ENCODE measurements around the gene IL27RA. TPM values are rescaled to one million over a fixed set of nuclear protein-coding genes. Genes with fewer than 3 reads are reported as not detected.

IL27RA gene
- total RNA-seq, 1 donor from 2014 or later = 5.6 TPM

DNA sequence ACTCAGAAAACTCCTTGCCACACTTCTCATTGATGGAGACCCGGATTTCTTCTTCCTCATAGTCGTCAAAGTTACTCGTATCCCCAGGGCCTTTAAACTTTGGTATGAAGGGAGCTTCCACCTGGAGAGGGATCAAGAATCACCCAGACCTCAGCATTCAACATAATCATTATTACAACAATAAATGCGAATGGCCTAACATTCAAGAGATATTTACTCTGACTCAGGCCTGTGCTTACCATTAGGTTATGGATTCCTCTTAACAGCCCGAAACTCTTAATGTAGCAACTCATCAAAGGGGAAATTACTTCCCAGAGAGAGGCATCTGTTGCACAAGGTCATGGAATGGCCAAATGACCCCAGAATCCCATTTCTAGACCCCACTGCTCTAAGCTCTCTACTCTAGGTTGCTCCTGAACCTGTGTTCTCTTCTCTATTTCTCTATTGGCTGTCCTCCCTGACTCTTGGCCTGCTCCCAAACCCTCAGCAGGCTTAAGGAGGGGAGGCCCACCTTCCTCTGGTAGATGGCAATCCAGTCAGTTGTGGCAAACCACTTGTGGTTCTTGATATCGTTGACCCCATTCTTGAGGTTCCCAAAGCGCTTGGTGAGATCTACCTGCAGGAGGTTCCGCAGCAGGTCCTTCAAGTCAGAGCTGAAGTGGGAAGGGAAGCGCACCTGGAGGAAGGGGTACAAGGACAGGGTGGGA lies 61.7 kb downstream of the IL27RA start:
- DNase-seq (ENCODE audit: missing footprints) = no peak
- intact Hi-C loops (cut with DNase I) = no loop called here
- no peak for ATAC-seq

GRCh38 chr19:14094854-14095253 lies 63.3 kb downstream of the IL27RA start:
- no peak for ATAC-seq
- intact Hi-C loops (cut with DNase I) = no loop called here
- DNase-seq (ENCODE audit: missing footprints) = peak; percentile 16

- DNase-seq (ENCODE audit: missing footprints) (peak; percentile 46), ATAC-seq (no peak)
- intact Hi-C loops (cut with DNase I) = no loop called here
Measured at GRCh38 chr19:14096272-14096992, 64.9 kb downstream of the IL27RA start.

DNA sequence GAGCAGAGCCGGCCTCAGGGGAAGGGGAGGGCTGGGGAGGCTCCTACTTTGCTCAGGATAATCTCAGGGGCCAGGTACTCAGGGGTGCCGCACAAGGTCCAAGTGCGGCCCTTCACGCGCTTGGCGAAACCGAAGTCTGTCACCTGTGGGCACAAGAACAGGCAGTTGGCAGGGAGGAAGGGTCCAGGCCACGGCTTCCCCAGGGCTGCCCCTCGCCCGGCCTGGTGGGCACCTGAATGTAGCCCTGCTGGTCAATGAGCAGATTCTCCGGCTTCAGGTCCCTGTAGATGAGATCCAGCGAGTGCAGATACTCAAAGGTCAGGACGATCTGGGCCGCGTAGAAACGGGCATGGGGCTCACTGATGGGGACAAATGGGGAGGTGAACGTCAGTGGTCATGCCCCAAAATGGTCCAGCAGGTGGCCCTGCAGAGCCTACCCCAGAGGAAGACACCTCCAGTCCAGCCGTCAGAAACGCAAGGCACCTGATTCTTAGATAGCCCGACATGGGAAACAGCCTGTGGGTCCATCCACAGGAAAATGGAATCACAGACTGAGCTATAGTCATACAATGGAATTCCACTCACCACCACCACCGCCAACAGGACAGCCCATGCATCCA lies 66.1 kb downstream of the IL27RA start:
- no peak for ATAC-seq

GRCh38 chr19:14101003-14101545 lies 69.5 kb downstream of the IL27RA start:
- DNase-seq (ENCODE audit: missing footprints) = no peak
- intact Hi-C loops (cut with DNase I) = no loop called here
- no peak for ATAC-seq

More for the DNA sequence above, 66.1 kb downstream of the IL27RA start:
- intact Hi-C loops (cut with DNase I) = no loop called here
- DNase-seq (ENCODE audit: missing footprints) = no peak

DNA sequence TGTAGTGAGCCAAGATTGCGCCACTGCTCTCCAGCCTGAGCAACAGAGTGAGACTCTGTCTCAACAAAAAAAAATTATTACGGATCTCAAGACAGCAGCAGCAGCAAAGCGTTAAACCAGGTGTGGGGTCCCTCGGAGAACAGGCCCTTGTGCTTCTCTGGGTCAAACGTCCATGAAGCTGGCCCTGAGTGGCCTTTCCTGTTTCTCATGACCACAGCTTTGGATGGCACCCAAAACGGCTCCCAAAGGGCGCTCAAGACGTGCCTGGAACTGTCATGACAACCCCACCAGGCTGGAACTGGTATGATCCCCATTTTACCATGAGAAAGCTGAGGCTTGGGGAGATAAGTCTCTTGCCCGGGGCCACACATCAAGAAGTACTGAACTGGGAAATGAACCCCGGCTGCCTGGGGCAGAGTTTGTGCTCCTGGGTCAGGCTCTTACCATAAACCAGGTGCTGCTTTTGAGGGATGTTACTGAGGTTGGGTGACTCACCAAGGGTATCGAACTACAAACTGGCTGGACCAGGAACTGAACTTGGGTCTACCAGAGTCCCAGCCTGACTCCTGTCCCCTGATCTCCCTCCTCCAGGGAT lies 70.6 kb downstream of the IL27RA start:
- DNase-seq (ENCODE audit: missing footprints) = peak; percentile 60
- ATAC-seq = no peak
- intact Hi-C loops (cut with DNase I) = no loop called here

- intact Hi-C loops (cut with DNase I) = no loop called here
- ATAC-seq (no peak), DNase-seq (ENCODE audit: missing footprints) (peak; percentile 23)
Measured at GRCh38 chr19:14102756-14103155, 71.2 kb downstream of the IL27RA start.

Other genes with a start within 250 kb of the IL27RA start
- gene ZSWIM4, start 236.3 kb upstream of the IL27RA start, total RNA-seq = 2.1 TPM
- gene NANOS3, start 154.6 kb upstream of the IL27RA start, total RNA-seq = 0.68 TPM
- 0.76 TPM for gene BRME1, start 125.6 kb upstream of the IL27RA start, total RNA-seq
- 18.7 TPM for gene CC2D1A, start 125.6 kb upstream of the IL27RA start, total RNA-seq
- gene PODNL1, start 93.3 kb upstream of the IL27RA start, total RNA-seq = 2.5 TPM
- 18.0 TPM for gene DCAF15, start 79.3 kb upstream of the IL27RA start, total RNA-seq
- gene RFX1, start 25.4 kb upstream of the IL27RA start, total RNA-seq = 15.4 TPM
- not detected for gene RLN3, start 3.6 kb upstream of the IL27RA start, total RNA-seq
- 0.41 TPM for gene PALM3, start 30.3 kb downstream of the IL27RA start, total RNA-seq
- 7.3 TPM for gene MISP3, start 41.0 kb downstream of the IL27RA start, total RNA-seq
- gene C19orf67, start 54.0 kb downstream of the IL27RA start, total RNA-seq = not detected
- 60.2 TPM for gene SAMD1, start 59.0 kb downstream of the IL27RA start, total RNA-seq
- gene PRKACA, start 86.0 kb downstream of the IL27RA start, total RNA-seq = 494 TPM
- 2.0 TPM for gene ASF1B, start 104.8 kb downstream of the IL27RA start, total RNA-seq
- 27.0 TPM for gene ADGRL1, start 174.4 kb downstream of the IL27RA start, total RNA-seq

All from Right ventricle myocardium inferior (tissue), 1 donor.